Activated naive CD4-positive, alpha-beta T cell treated with anti-CD3 and anti-CD28 coated beads, Interleukin-2, amount 10 ng/mL, durations not matched to agents 7 days and 5 days (primary cell): ENCODE results near the gene SRPRB.

Experiments
- CTCF ChIA-PET: fragments of 350-600 bp; sonication (Branson Sonifier 250); formaldehyde crosslinking; loops from one replicate; lab custom pipeline; 2021; ENCODE audit warnings: antibody characterized with exemption; lab: Charles Lee
- DNase-seq: peaks from one replicate; pipeline ENCODE4 v3.0.0-alpha.2; 2020
- H3K27ac Mint-ChIP-seq: one replicate; pipeline ENCODE4 v1.8.0; 2021; ENCODE audit warnings: mild to moderate bottlenecking, moderate library complexity, mixed read lengths
- H3K27me3 Mint-ChIP-seq: one replicate; pipeline ENCODE4 v1.8.0; 2021; ENCODE audit warnings: mild to moderate bottlenecking, mixed read lengths
- H3K36me3 Mint-ChIP-seq: one replicate; pipeline ENCODE4 v1.8.0; 2021; ENCODE audit warnings: mixed read lengths
- H3K4me1 Mint-ChIP-seq: one replicate; pipeline ENCODE4 v1.8.0; 2021; ENCODE audit warnings: mixed read lengths
- H3K4me3 Mint-ChIP-seq: one replicate; pipeline ENCODE4 v1.8.0; 2021; ENCODE audit warnings: mild to moderate bottlenecking, moderate library complexity, mixed read lengths
- H3K9me3 Mint-ChIP-seq: one replicate; pipeline ENCODE4 v1.8.0; 2021; ENCODE audit warnings: mixed read lengths

The SRPRB gene

GRCh38 chr3:133869586-133869985 is 64.0 kb downstream of the SRPRB start:
- DNase-seq, result no peak
- no peak overlapping the region for H3K27ac Mint-ChIP-seq
- no peak overlapping the region for H3K4me3 Mint-ChIP-seq
- CTCF ChIA-PET, result no interaction called here
- peaks cover 42% of the 10 kb centered on the region for H3K27me3 Mint-ChIP-seq
- H3K36me3 Mint-ChIP-seq, result no peaks in the 10 kb centered on the region
- H3K4me1 Mint-ChIP-seq, result no peaks in the 10 kb centered on the region
- no peaks in the 10 kb centered on the region for H3K9me3 Mint-ChIP-seq

GRCh38 chr3:133870822-133871221 is 65.2 kb downstream of the SRPRB start:
- Mint-ChIP-seq H3K4me3 (no peak overlapping the region), H3K4me1 (no peaks in the 10 kb centered on the region), H3K36me3 (no peaks in the 10 kb centered on the region), H3K9me3 (no peaks in the 10 kb centered on the region), H3K27me3 (peaks cover 39% of the 10 kb centered on the region), H3K27ac (no peak overlapping the region)
- CTCF ChIA-PET, result no interaction called here
- DNase-seq, result no peak
